Right atrium auricular region (tissue), 2 donors: ENCODE data around the gene EVC2. TPM values are rescaled to one million over a fixed set of nuclear protein-coding genes. Genes with fewer than 3 reads are reported as not detected.

ENCODE experiments used
- DNase-seq: peaks from one replicate; pipeline ENCODE4 v3.0.0-alpha.2; 2019; ENCODE audit warnings: low spot score
- H3K27ac ChIP-seq, 2 donors: fragments of 200-600 bp; sonication (generic); 1 replicate in 1 of 2; 2 replicates in 1 of 2; pipeline ENCODE4 v1.5.1; 2016 to 2019
- H3K27me3 ChIP-seq, 2 donors: fragments of 200-600 bp; sonication (generic); one replicate each; pipeline versions ENCODE4 v1.5.1 to v1.6.0; 2017 to 2019
- H3K36me3 ChIP-seq: fragments of 200-600 bp; sonication (generic); one replicate; pipeline ENCODE4 v1.5.1; 2016
- H3K4me1 ChIP-seq, 2 donors: fragments of 200-600 bp; sonication (generic); one replicate each; pipeline versions ENCODE4 v1.5.1 to v1.6.0; 2017 to 2019
- H3K4me3 ChIP-seq, 2 donors: fragments of 200-600 bp; sonication (generic); 1 replicate in 1 of 2; 2 replicates in 1 of 2; pipeline ENCODE4 v1.5.1; 2017 to 2019; ENCODE audit warnings: mild to moderate bottlenecking in 1 of 2, moderate library complexity in 1 of 2
- H3K9me3 ChIP-seq, 2 donors: fragments of 200-600 bp; sonication (generic); one replicate each; pipeline ENCODE4 v1.5.1; 2019
- CTCF ChIP-seq, 2 donors: fragments of 200-600 bp; sonication (generic); IDR thresholded peaks; one replicate each; pipeline ENCODE4 v1.5.1; 2019; ENCODE audit warnings: antibody characterized with exemption in 2 of 2
- total RNA-seq, 2 donors: library from RNA; depleted of rRNA; stranded (reverse); fragments of >200 nt; gene quantifications; one replicate each; pipeline ENCODE4 v1.1.0, GENCODE V29; 2016

EVC2 gene
- total RNA-seq, 2 donors from 2014 or later, result 2.6 to 7.0 TPM

DNA sequence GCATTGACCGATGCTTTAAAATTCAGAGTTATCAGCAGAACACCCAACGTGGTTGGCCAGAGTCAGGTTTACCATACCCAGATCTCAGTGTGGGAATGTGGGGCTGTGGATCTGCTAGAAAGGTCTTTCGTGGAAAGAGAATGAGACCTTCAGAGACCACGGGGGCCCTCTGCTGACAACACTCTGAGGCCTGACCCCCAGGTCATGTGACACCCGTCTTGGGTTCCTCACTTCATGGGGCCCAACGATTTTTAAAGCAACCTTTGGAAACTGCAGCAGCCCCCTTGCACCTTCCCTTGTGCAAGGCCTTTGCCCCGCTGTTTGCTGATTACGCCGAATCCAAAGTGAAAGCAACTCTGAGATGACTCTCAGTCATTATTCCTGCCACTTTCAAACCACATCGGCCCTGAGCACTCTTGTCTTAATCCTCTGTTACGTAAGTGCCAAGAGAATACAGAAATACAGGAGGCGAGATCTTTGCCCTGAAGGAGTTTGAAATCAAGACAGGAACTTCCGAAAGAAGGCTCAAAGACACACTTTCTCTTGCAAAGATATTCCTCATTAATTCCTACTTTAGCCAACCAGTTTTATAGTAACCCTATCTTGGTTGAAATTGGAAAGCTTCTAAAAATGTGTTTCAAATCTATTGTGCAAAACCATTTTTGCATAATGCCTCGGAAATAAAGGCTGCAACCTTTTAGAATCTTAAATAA lies 88.3 kb downstream of the EVC2 start:
- TF ChIP-seq CTCF (IDR thresholded peaks at IDR 0.05), result no peak
- no peak overlapping the region for H3K4me3 ChIP-seq

GRCh38 chr4:5618051-5618960 lies 90.1 kb downstream of the EVC2 start:
- H3K36me3 ChIP-seq, result peaks cover 59% of the 10 kb centered on the region
- no peak for TF ChIP-seq CTCF (IDR thresholded peaks at IDR 0.05)
- no peaks in the 10 kb centered on the region for H3K4me1 ChIP-seq
- no peak overlapping the region for H3K27ac ChIP-seq
- H3K27me3 ChIP-seq, result no peaks in the 10 kb centered on the region
- H3K4me3 ChIP-seq, result no peak overlapping the region
- H3K9me3 ChIP-seq, result no peaks in the 10 kb centered on the region
- DNase-seq, result no peak

More for the DNA sequence above, 88.3 kb downstream of the EVC2 start:
- Histone ChIP-seq H3K27me3 (no peaks in the 10 kb centered on the region), H3K9me3 (no peaks in the 10 kb centered on the region), H3K36me3 (peaks cover 63% of the 10 kb centered on the region), H3K4me1 (no peaks in the 10 kb centered on the region), H3K27ac (no peak overlapping the region)
- no peak for DNase-seq

DNA sequence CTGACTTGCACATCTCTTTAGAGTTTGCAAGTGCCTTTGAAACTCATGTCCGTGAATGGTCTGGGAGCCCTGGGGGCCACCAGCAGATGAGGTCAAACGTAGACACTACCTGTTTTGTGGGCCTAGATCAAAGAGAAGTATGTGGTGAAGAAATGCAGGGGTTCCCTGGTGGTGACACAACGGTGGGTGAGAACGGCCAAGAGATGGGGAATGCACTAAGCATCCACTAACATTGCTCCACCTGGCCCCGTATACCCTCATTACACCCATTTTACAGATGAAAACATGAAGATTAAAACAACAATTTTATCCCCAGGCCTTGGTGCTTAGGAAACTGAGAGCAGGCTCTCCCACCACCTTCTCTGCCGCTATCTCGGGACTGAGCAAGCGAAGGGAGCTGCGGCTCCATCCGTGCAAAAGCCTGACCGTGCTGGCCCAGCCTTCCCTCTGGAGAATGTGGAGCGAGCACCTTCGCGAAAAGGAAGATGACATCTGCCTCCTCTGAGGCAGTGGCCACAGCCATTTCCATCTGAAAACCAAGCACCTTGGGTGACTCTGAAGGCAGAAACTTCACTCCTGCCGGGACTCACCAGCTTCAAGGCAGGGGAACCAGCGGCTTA lies 91.9 kb downstream of the EVC2 start:
- H3K36me3 ChIP-seq, result peaks cover 49% of the 10 kb centered on the region
- H3K4me1 ChIP-seq, result no peaks in the 10 kb centered on the region
- no peak overlapping the region for H3K4me3 ChIP-seq
- H3K27ac ChIP-seq, result no peak overlapping the region
- H3K27me3 ChIP-seq, result no peaks in the 10 kb centered on the region
- no peaks in the 10 kb centered on the region for H3K9me3 ChIP-seq
- DNase-seq, result no peak
- TF ChIP-seq CTCF (IDR thresholded peaks at IDR 0.05), result no peak

DNA sequence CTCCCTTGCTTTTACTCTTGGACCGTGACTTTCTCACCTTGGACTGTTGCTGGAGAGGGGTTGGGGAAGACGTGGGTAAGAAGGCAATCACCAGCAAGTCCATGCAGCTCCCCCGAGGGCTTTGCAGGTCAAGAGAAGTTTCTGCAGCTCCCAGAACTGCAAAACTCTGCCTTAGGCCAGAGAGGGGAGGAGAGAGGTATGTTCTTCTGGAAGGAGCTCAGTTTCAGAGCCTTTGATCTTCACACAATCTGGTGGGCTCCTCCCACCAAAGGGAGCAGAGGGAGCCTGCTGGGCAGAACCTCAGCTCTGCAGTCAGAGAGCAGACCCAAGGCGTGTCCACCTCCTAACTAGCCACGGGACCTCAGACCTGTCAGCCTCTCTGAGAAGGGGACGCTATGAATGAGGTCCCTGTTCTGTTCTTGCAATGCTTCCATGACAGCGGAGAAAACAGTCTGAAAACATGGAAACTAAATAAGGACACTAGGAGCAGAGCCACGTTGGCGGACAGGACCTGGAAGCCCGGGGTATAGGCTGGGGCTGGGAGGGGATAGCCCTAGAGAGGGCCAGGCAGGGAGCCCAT lies 92.8 kb downstream of the EVC2 start:
- H3K4me3 ChIP-seq, result no peak overlapping the region
- no peak for DNase-seq
- H3K27ac ChIP-seq, result no peak overlapping the region
- no peaks in the 10 kb centered on the region for H3K4me1 ChIP-seq
- H3K9me3 ChIP-seq, result no peaks in the 10 kb centered on the region
- H3K27me3 ChIP-seq, result no peaks in the 10 kb centered on the region
- TF ChIP-seq CTCF (IDR thresholded peaks at IDR 0.05), result no peak
- H3K36me3 ChIP-seq, result peaks cover 49% of the 10 kb centered on the region

DNA sequence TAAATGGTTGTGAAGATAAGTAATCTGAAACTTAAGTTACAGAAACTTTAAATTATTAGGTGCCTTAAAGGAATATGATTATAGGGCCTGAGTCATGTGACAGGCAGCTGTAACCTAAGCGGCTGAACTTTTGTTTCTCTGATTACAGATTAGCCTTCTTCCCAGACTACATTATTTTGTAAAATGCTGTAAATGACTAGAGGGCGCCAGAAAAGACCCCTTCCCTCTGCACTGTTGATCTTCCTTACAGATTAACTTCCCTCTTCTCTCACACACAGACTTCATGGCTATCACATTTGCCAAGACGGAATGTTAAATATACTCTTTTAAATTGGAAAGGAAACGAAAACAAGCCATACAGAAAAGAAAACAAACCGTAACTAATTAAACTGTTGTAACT lies 96.6 kb downstream of the EVC2 start:
- DNase-seq, result no peak
- no peak for TF ChIP-seq CTCF (IDR thresholded peaks at IDR 0.05)
- peaks cover 29% of the 10 kb centered on the region for H3K36me3 ChIP-seq

More for the DNA sequence above, 96.6 kb downstream of the EVC2 start:
- no peaks in the 10 kb centered on the region for H3K9me3 ChIP-seq
- H3K4me1 ChIP-seq, result no peaks in the 10 kb centered on the region
- H3K27ac ChIP-seq, result no peak overlapping the region
- H3K4me3 ChIP-seq, result no peak overlapping the region
- H3K27me3 ChIP-seq, result no peaks in the 10 kb centered on the region
